ENCODE results near the gene LRP1B.

DNA sequence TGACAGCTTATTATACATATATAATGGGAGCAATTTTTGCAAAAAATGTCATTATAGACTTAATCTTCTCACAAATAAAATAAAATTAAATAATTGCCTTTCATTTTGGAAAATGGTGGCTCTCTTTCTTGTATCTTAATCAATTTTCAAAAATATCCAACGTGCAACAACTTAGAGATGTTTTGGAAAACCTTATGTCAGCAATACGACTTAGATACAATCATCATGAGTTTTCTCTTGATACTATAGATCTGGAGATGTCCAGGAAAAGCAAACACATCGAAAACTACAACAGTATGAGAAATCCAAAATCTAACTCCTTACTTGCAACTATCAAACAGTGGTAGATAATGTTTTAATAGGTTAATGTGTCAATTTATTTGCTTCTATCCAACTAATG lies 1529.0 kb downstream of the LRP1B start:
- no peak for TF ChIP-seq CTCF (IDR thresholded peaks at IDR 0.05; ENCODE audit: low read depth, low read length, missing input control)
- no peak for TF ChIP-seq SP1 (IDR thresholded peaks at IDR 0.05)
- TF ChIP-seq FOXA1 (IDR thresholded peaks at IDR 0.05) = no peak
- TF ChIP-seq NR2F2 (IDR thresholded peaks at IDR 0.05) = no peak
- TF ChIP-seq, protein P1, sequence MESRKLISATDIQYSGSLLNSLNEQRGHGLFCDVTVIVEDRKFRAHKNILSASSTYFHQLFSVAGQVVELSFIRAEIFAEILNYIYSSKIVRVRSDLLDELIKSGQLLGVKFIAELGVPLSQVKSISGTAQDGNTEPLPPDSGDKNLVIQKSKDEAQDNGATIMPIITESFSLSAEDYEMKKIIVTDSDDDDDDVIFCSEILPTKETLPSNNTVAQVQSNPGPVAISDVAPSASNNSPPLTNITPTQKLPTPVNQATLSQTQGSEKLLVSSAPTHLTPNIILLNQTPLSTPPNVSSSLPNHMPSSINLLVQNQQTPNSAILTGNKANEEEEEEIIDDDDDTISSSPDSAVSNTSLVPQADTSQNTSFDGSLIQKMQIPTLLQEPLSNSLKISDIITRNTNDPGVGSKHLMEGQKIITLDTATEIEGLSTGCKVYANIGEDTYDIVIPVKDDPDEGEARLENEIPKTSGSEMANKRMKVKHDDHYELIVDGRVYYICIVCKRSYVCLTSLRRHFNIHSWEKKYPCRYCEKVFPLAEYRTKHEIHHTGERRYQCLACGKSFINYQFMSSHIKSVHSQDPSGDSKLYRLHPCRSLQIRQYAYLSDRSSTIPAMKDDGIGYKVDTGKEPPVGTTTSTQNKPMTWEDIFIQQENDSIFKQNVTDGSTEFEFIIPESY (IDR thresholded peaks at IDR 0.05) = no peak
- TF ChIP-seq, protein P2, sequence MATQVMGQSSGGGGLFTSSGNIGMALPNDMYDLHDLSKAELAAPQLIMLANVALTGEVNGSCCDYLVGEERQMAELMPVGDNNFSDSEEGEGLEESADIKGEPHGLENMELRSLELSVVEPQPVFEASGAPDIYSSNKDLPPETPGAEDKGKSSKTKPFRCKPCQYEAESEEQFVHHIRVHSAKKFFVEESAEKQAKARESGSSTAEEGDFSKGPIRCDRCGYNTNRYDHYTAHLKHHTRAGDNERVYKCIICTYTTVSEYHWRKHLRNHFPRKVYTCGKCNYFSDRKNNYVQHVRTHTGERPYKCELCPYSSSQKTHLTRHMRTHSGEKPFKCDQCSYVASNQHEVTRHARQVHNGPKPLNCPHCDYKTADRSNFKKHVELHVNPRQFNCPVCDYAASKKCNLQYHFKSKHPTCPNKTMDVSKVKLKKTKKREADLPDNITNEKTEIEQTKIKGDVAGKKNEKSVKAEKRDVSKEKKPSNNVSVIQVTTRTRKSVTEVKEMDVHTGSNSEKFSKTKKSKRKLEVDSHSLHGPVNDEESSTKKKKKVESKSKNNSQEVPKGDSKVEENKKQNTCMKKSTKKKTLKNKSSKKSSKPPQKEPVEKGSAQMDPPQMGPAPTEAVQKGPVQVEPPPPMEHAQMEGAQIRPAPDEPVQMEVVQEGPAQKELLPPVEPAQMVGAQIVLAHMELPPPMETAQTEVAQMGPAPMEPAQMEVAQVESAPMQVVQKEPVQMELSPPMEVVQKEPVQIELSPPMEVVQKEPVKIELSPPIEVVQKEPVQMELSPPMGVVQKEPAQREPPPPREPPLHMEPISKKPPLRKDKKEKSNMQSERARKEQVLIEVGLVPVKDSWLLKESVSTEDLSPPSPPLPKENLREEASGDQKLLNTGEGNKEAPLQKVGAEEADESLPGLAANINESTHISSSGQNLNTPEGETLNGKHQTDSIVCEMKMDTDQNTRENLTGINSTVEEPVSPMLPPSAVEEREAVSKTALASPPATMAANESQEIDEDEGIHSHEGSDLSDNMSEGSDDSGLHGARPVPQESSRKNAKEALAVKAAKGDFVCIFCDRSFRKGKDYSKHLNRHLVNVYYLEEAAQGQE (IDR thresholded peaks at IDR 0.05) = no peak
- TF ChIP-seq EGR1 (IDR thresholded peaks at IDR 0.05; ENCODE audit: low read depth in 2 of 2) = no peak
